Kidney epithelial cell (primary cell): ENCODE measurements around the gene PAK6. TPM values are rescaled to one million over a fixed set of nuclear protein-coding genes. Genes with fewer than 3 reads are reported as not detected.

Source experiments
- DNase-seq: peaks from one replicate; pipeline ENCODE4 v3.0.0-alpha.2; 2010; ENCODE audit warnings: low read depth
- H3K27me3 ChIP-seq: 2 replicates; pipeline ENCODE4 v1.6.0; 2011; ENCODE audit warnings: low read length; ENCODE audit not compliant: control insufficient read depth, insufficient read depth
- H3K36me3 ChIP-seq: 2 replicates; pipeline ENCODE4 v1.5.1; 2011; ENCODE audit warnings: low read length; ENCODE audit not compliant: control insufficient read depth, insufficient read depth
- H3K4me3 ChIP-seq: 2 replicates; pipeline ENCODE4 v1.5.1; 2011; ENCODE audit warnings: low read depth, mild to moderate bottlenecking, control low read depth, low read length
- CTCF ChIP-seq: IDR thresholded peaks from 2 replicates; pipeline ENCODE4 v1.5.1; 2011; ENCODE audit warnings: mild to moderate bottlenecking, moderate library complexity, low read length, control low read depth, inconsistent platforms; ENCODE audit not compliant: insufficient read depth, poor library complexity, severe bottlenecking
- total RNA-seq: library from RNA; depleted of rRNA; stranded (reverse); fragments of >200 nt; gene quantifications from 2 replicates; pipeline ENCODE4 v1.2.3, GENCODE V29; 2015

Gene PAK6
- total RNA-seq, 1 donor from 2014 or later = 15.3 TPM

- Histone ChIP-seq H3K27me3 (peaks cover 45% of the 10 kb centered on the region), H3K36me3 (no peaks in the 10 kb centered on the region), H3K4me3 (no peak overlapping the region)
- TF ChIP-seq CTCF = no peak
- DNase-seq = no peak
These were observed 46.7 kb downstream of the PAK6 start for GRCh38 chr15:40285554-40286011.

GRCh38 chr15:40286061-40286532, 47.2 kb downstream of the PAK6 start:
- Histone ChIP-seq H3K36me3 (no peaks in the 10 kb centered on the region), H3K27me3 (peaks cover 44% of the 10 kb centered on the region), H3K4me3 (no peak overlapping the region)
- TF ChIP-seq CTCF = no peak
- no peak for DNase-seq

- no peak for TF ChIP-seq CTCF
- no peak for DNase-seq
- Histone ChIP-seq H3K4me3 (no peak overlapping the region), H3K27me3 (peaks cover 44% of the 10 kb centered on the region), H3K36me3 (no peaks in the 10 kb centered on the region)
These were observed 47.9 kb downstream of the PAK6 start for GRCh38 chr15:40286794-40287193.

- no peak for TF ChIP-seq CTCF
- H3K36me3 ChIP-seq = no peaks in the 10 kb centered on the region
- peaks cover 44% of the 10 kb centered on the region for H3K27me3 ChIP-seq
- H3K4me3 ChIP-seq = no peak overlapping the region
- no peak for DNase-seq
These were observed 48.6 kb downstream of the PAK6 start for GRCh38 chr15:40287505-40287904.

- H3K4me3 ChIP-seq = no peak overlapping the region
- DNase-seq = no peak
- H3K36me3 ChIP-seq = no peaks in the 10 kb centered on the region
- H3K27me3 ChIP-seq = peaks cover 43% of the 10 kb centered on the region
- no peak for TF ChIP-seq CTCF
These were observed 49.1 kb downstream of the PAK6 start for GRCh38 chr15:40287968-40288367.

- TF ChIP-seq CTCF = no peak
- Histone ChIP-seq H3K4me3 (no peak overlapping the region), H3K36me3 (no peaks in the 10 kb centered on the region), H3K27me3 (peaks cover 42% of the 10 kb centered on the region)
- DNase-seq = no peak
These were observed 50.4 kb downstream of the PAK6 start for GRCh38 chr15:40289140-40289775.
